GM18867 (cell line): ENCODE measurements around the gene LIMD2.
A peak's percentile ranks its signal among the peaks of the same experiment; 100 is the strongest.

ENCODE experiments used
- ATAC-seq: cut with Tn5 transposase; IDR thresholded peaks from one replicate; pipeline ENCODE4 v1.9.1; 2021; ENCODE audit warnings: mild to moderate bottlenecking, moderate library complexity; ENCODE audit not compliant: unreplicated experiment

The LIMD2 gene

GRCh38 chr17:63685041-63685440 lies 14.9 kb downstream of the LIMD2 start:
- no peak for ATAC-seq

- ATAC-seq: no peak
Measured at GRCh38 chr17:63682981-63683380, 16.9 kb downstream of the LIMD2 start.

- ATAC-seq: no peak
Measured at GRCh38 chr17:63682441-63682840, 17.5 kb downstream of the LIMD2 start.

GRCh38 chr17:63681530-63681929 lies 18.4 kb downstream of the LIMD2 start:
- no peak for ATAC-seq

GRCh38 chr17:63680700-63681099 lies 19.2 kb downstream of the LIMD2 start:
- no peak for ATAC-seq

- no peak for ATAC-seq
Measured at GRCh38 chr17:63679214-63679613, 20.7 kb downstream of the LIMD2 start.

GRCh38 chr17:63676584-63676983 lies 23.3 kb downstream of the LIMD2 start:
- ATAC-seq: no peak

- ATAC-seq: no peak
Measured at GRCh38 chr17:63675607-63676546, 24.0 kb downstream of the LIMD2 start.

- no peak for ATAC-seq
Measured at GRCh38 chr17:63675231-63675606, 24.7 kb downstream of the LIMD2 start.

GRCh38 chr17:63672856-63673255 lies 27.1 kb downstream of the LIMD2 start:
- ATAC-seq: no peak

- no peak for ATAC-seq
Measured at GRCh38 chr17:63665527-63666214, 34.3 kb downstream of the LIMD2 start.

- no peak for ATAC-seq
Measured at GRCh38 chr17:63659850-63660249, 40.1 kb downstream of the LIMD2 start.

GRCh38 chr17:63658366-63658765 lies 41.6 kb downstream of the LIMD2 start:
- ATAC-seq: no peak

- ATAC-seq: no peak
Measured at GRCh38 chr17:63657786-63658185, 42.1 kb downstream of the LIMD2 start.

GRCh38 chr17:63653050-63653449 lies 46.9 kb downstream of the LIMD2 start:
- ATAC-seq: no peak

GRCh38 chr17:63652106-63652505 lies 47.8 kb downstream of the LIMD2 start:
- ATAC-seq: no peak

- no peak for ATAC-seq
Measured at GRCh38 chr17:63649813-63650212, 50.1 kb downstream of the LIMD2 start.

- ATAC-seq: no peak
Measured at GRCh38 chr17:63647936-63648335, 52.0 kb downstream of the LIMD2 start.

- ATAC-seq: no peak
Measured at GRCh38 chr17:63647065-63647725, 52.7 kb downstream of the LIMD2 start.

- ATAC-seq: peak; percentile 70
Measured at GRCh38 chr17:63646488-63646806, 53.5 kb downstream of the LIMD2 start.
